Measurements from ENCODE around the gene NDUFAF3.

NDUFAF3 gene

GRCh38 chr3:48999085-48999858, 22.6 kb upstream of the NDUFAF3 start:
- no peaks in the 10 kb centered on the region for H3K9me3 ChIP-seq (ENCODE audit: control insufficient read depth in 5 of 5, low read length in 5 of 5)
- H3K4me1 ChIP-seq (ENCODE audit: control insufficient read depth in 5 of 5, insufficient read depth in 5 of 5, low read length in 5 of 5), result no peaks in the 10 kb centered on the region
- peaks cover 0 to 13% (median 4%) of the 10 kb centered on the region in 5 donors for H3K36me3 ChIP-seq (ENCODE audit: control insufficient read depth in 5 of 5, insufficient read depth in 5 of 5, low read length in 5 of 5)
- no peak overlapping the region for H3K9ac ChIP-seq (ENCODE audit: low read length in 5 of 5)
- H3K27ac ChIP-seq (ENCODE audit: low read depth, low read length), result no peak overlapping the region
- H3K27me3 ChIP-seq (ENCODE audit: control insufficient read depth in 5 of 5, insufficient read depth in 4 of 5, low read length in 5 of 5), result no peaks in the 10 kb centered on the region
- H3K4me3 ChIP-seq (ENCODE audit: low read depth in 1 of 5, low read length in 5 of 5), result no peak overlapping the region

GRCh38 chr3:49001155-49001554, 20.8 kb upstream of the NDUFAF3 start:
- Histone ChIP-seq H3K4me3 (ENCODE audit: low read depth in 1 of 5, low read length in 5 of 5) (no peak overlapping the region), H3K9me3 (ENCODE audit: control insufficient read depth in 5 of 5, low read length in 5 of 5) (no peaks in the 10 kb centered on the region), H3K27me3 (ENCODE audit: control insufficient read depth in 5 of 5, insufficient read depth in 4 of 5, low read length in 5 of 5) (no peaks in the 10 kb centered on the region), H3K27ac (ENCODE audit: low read depth, low read length) (no peak overlapping the region), H3K4me1 (ENCODE audit: control insufficient read depth in 5 of 5, insufficient read depth in 5 of 5, low read length in 5 of 5) (peaks cover 0 to 2% (median 1%) of the 10 kb centered on the region in 5 donors), H3K36me3 (ENCODE audit: control insufficient read depth in 5 of 5, insufficient read depth in 5 of 5, low read length in 5 of 5) (peaks cover 0 to 10% (median 4%) of the 10 kb centered on the region in 5 donors), H3K9ac (ENCODE audit: low read length in 5 of 5) (no peak overlapping the region)

GRCh38 chr3:49004352-49005302, 17.3 kb upstream of the NDUFAF3 start:
- Histone ChIP-seq H3K27ac (ENCODE audit: low read depth, low read length) (no peak overlapping the region), H3K9me3 (ENCODE audit: control insufficient read depth in 5 of 5, low read length in 5 of 5) (no peaks in the 10 kb centered on the region), H3K9ac (ENCODE audit: low read length in 5 of 5) (no peak overlapping the region), H3K36me3 (ENCODE audit: control insufficient read depth in 5 of 5, insufficient read depth in 5 of 5, low read length in 5 of 5) (no peaks in the 10 kb centered on the region), H3K27me3 (ENCODE audit: control insufficient read depth in 5 of 5, insufficient read depth in 4 of 5, low read length in 5 of 5) (no peaks in the 10 kb centered on the region), H3K4me1 (ENCODE audit: control insufficient read depth in 5 of 5, insufficient read depth in 5 of 5, low read length in 5 of 5) (peaks cover 0 to 26% (median 23%) of the 10 kb centered on the region in 5 donors), H3K4me3 (ENCODE audit: low read depth in 1 of 5, low read length in 5 of 5) (no peak overlapping the region)

- Histone ChIP-seq H3K9ac (ENCODE audit: low read length in 5 of 5) (no peak overlapping the region), H3K36me3 (ENCODE audit: control insufficient read depth in 5 of 5, insufficient read depth in 5 of 5, low read length in 5 of 5) (no peaks in the 10 kb centered on the region), H3K27me3 (ENCODE audit: control insufficient read depth in 5 of 5, insufficient read depth in 4 of 5, low read length in 5 of 5) (no peaks in the 10 kb centered on the region), H3K9me3 (ENCODE audit: control insufficient read depth in 5 of 5, low read length in 5 of 5) (no peaks in the 10 kb centered on the region), H3K4me3 (ENCODE audit: low read depth in 1 of 5, low read length in 5 of 5) (no peak overlapping the region), H3K4me1 (ENCODE audit: control insufficient read depth in 5 of 5, insufficient read depth in 5 of 5, low read length in 5 of 5) (peaks cover 0 to 26% (median 23%) of the 10 kb centered on the region in 5 donors), H3K27ac (ENCODE audit: low read depth, low read length) (no peak overlapping the region)
These were observed 16.6 kb upstream of the NDUFAF3 start for GRCh38 chr3:49005303-49005680.

GRCh38 chr3:49005998-49006397, 15.9 kb upstream of the NDUFAF3 start:
- no peaks in the 10 kb centered on the region for H3K36me3 ChIP-seq (ENCODE audit: control insufficient read depth in 5 of 5, insufficient read depth in 5 of 5, low read length in 5 of 5)
- peak overlapping the region in 2 of 5 donors; percentile 83 to 86 for H3K4me3 ChIP-seq (ENCODE audit: low read depth in 1 of 5, low read length in 5 of 5)
- no peaks in the 10 kb centered on the region for H3K9me3 ChIP-seq (ENCODE audit: control insufficient read depth in 5 of 5, low read length in 5 of 5)
- H3K27me3 ChIP-seq (ENCODE audit: control insufficient read depth in 5 of 5, insufficient read depth in 4 of 5, low read length in 5 of 5), result no peaks in the 10 kb centered on the region
- H3K27ac ChIP-seq (ENCODE audit: low read depth, low read length), result no peak overlapping the region
- H3K9ac ChIP-seq (ENCODE audit: low read length in 5 of 5), result no peak overlapping the region
- H3K4me1 ChIP-seq (ENCODE audit: control insufficient read depth in 5 of 5, insufficient read depth in 5 of 5, low read length in 5 of 5), result peaks cover 0 to 26% (median 23%) of the 10 kb centered on the region in 5 donors

GRCh38 chr3:49006408-49007067, 15.4 kb upstream of the NDUFAF3 start:
- Histone ChIP-seq H3K4me3 (ENCODE audit: low read depth in 1 of 5, low read length in 5 of 5) (peak overlapping the region; percentile 62 to 92 (median 83)), H3K36me3 (ENCODE audit: control insufficient read depth in 5 of 5, insufficient read depth in 5 of 5, low read length in 5 of 5) (peaks cover 0 to 3% (median 2%) of the 10 kb centered on the region in 5 donors), H3K9ac (ENCODE audit: low read length in 5 of 5) (peak overlapping the region in 4 of 5 donors; percentile 71 to 87 (median 78)), H3K9me3 (ENCODE audit: control insufficient read depth in 5 of 5, low read length in 5 of 5) (no peaks in the 10 kb centered on the region), H3K27ac (ENCODE audit: low read depth, low read length) (peak overlapping the region; percentile 90), H3K27me3 (ENCODE audit: control insufficient read depth in 5 of 5, insufficient read depth in 4 of 5, low read length in 5 of 5) (no peaks in the 10 kb centered on the region), H3K4me1 (ENCODE audit: control insufficient read depth in 5 of 5, insufficient read depth in 5 of 5, low read length in 5 of 5) (peaks cover 0 to 26% (median 23%) of the 10 kb centered on the region in 5 donors)

- Histone ChIP-seq H3K4me3 (ENCODE audit: low read depth in 1 of 5, low read length in 5 of 5) (peak within 1 kb of the TSS; percentile 67 to 92 (median 83)), H3K27me3 (ENCODE audit: control insufficient read depth in 5 of 5, insufficient read depth in 4 of 5, low read length in 5 of 5) (no peaks in the 10 kb centered on the region), H3K27ac (ENCODE audit: low read depth, low read length) (peak within 1 kb of the TSS; percentile 90), H3K4me1 (ENCODE audit: control insufficient read depth in 5 of 5, insufficient read depth in 5 of 5, low read length in 5 of 5) (peaks cover 0 to 26% (median 23%) of the 10 kb centered on the region in 5 donors), H3K9me3 (ENCODE audit: control insufficient read depth in 5 of 5, low read length in 5 of 5) (no peaks in the 10 kb centered on the region), H3K36me3 (ENCODE audit: control insufficient read depth in 5 of 5, insufficient read depth in 5 of 5, low read length in 5 of 5) (peaks cover 0 to 10% (median 8%) of the 10 kb centered on the region in 5 donors), H3K9ac (ENCODE audit: low read length in 5 of 5) (peak within 1 kb of the TSS in 4 of 5 donors; percentile 71 to 87 (median 78))
These were observed 14.7 kb upstream of the NDUFAF3 start, which contains the start of gene WDR6 for GRCh38 chr3:49007068-49007770. Gene WDR6, plus strand, starts transcription at chr3:49007391. Its CDS starts 41 bp downstream, at chr3:49007432.

- H3K9ac ChIP-seq (ENCODE audit: low read length in 5 of 5), result peak overlapping the region in 4 of 5 donors; percentile 71 to 87 (median 78)
- H3K9me3 ChIP-seq (ENCODE audit: control insufficient read depth in 5 of 5, low read length in 5 of 5), result no peaks in the 10 kb centered on the region
- peak overlapping the region; percentile 61 to 92 (median 83) for H3K4me3 ChIP-seq (ENCODE audit: low read depth in 1 of 5, low read length in 5 of 5)
- no peaks in the 10 kb centered on the region for H3K27me3 ChIP-seq (ENCODE audit: control insufficient read depth in 5 of 5, insufficient read depth in 4 of 5, low read length in 5 of 5)
- peaks cover 0 to 26% (median 23%) of the 10 kb centered on the region in 5 donors for H3K4me1 ChIP-seq (ENCODE audit: control insufficient read depth in 5 of 5, insufficient read depth in 5 of 5, low read length in 5 of 5)
- peak overlapping the region; percentile 90 for H3K27ac ChIP-seq (ENCODE audit: low read depth, low read length)
- peaks cover 0 to 17% (median 16%) of the 10 kb centered on the region in 5 donors for H3K36me3 ChIP-seq (ENCODE audit: control insufficient read depth in 5 of 5, insufficient read depth in 5 of 5, low read length in 5 of 5)
These were observed 14.0 kb upstream of the NDUFAF3 start for GRCh38 chr3:49007771-49008528.

Data from subcutaneous abdominal adipose tissue (tissue), 5 donors.